B cell (primary cell): Measurements from ENCODE around the gene IGFN1.

Experiments
- EZH2 ChIP-seq: IDR thresholded peaks from 2 replicates; pipeline ENCODE4 v1.6.1; 2012; ENCODE audit warnings: borderline replicate concordance, low read depth, mild to moderate bottlenecking, moderate library complexity, low read length; ENCODE audit not compliant: insufficient read depth, poor library complexity, severe bottlenecking
- TF ChIP-seq, protein P1 (sequence below): fragments of 200-600 bp; IDR thresholded peaks from one replicate; pipeline ENCODE4 v1.8.0; 2022; ENCODE audit warnings: antibody characterized with exemption, mild to moderate bottlenecking

DNA sequence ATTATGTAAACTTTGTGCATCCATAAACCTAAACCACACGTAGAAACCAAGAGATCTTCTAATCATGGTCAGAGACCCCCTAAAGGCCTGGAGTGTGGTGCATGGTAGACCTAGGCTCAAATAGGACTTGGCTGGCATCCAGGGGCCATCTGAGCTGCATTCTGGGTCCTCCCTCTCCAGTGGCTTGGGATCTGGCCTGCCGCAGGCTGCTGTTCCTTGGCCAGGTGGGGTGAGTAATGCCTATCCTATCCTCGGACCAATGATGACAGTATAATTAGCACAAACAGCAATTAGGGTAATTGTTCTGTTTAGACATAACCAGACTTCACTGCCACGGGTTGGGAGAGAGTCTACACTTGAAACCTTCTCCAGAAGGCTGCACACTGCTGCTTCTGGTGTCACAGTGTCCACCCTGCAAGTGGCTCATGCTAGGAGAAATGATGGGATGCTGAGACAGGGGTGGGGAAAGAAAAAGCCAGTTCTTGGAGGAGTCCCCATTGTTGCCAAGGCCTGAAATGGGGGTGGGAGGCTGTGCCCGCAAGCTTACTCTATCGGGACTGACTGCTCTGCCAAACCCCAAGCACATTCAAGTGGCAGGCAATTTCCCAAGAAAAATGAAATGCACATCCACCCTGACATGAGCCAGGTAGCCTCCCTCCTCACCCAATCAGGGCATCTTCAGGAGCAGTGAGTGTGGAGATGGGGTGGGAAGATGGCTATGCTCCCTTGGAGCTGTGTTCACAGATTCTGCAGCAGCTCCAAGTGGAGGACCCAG lies 80.2 kb downstream of the IGFN1 start:
- TF ChIP-seq, protein P1, sequence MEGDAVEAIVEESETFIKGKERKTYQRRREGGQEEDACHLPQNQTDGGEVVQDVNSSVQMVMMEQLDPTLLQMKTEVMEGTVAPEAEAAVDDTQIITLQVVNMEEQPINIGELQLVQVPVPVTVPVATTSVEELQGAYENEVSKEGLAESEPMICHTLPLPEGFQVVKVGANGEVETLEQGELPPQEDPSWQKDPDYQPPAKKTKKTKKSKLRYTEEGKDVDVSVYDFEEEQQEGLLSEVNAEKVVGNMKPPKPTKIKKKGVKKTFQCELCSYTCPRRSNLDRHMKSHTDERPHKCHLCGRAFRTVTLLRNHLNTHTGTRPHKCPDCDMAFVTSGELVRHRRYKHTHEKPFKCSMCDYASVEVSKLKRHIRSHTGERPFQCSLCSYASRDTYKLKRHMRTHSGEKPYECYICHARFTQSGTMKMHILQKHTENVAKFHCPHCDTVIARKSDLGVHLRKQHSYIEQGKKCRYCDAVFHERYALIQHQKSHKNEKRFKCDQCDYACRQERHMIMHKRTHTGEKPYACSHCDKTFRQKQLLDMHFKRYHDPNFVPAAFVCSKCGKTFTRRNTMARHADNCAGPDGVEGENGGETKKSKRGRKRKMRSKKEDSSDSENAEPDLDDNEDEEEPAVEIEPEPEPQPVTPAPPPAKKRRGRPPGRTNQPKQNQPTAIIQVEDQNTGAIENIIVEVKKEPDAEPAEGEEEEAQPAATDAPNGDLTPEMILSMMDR: no peak
- no peak for TF ChIP-seq EZH2
